K562 (cell line): Measurements from ENCODE around the gene ST3GAL3. TPM values are rescaled to one million over a fixed set of nuclear protein-coding genes. Genes with fewer than 3 reads are reported as not detected.

ENCODE experiments used
- ATAC-seq: fragments of 200-7000 bp; cut with Tn5 transposase; 3 replicates; pipeline ENCODE4 v1.9.1; 2020; ENCODE audit warnings: moderate library complexity
- BruUV-seq: library from RNA; stranded (reverse); fragments of 400-500 nt; replicated peaks from 2 replicates; lab custom pipeline; 2021; lab: Mats Ljungman, UMichigan
- CTCF ChIA-PET: fragments of 300-600 bp; formaldehyde crosslinking; extraction: SDS; loops from one replicate; lab custom pipeline; 2021; ENCODE audit warnings: low intra/inter-chr PET ratio; lab: Yijun Ruan, JAX
- POLR2A ChIA-PET: fragments of 300-600, 350-650 bp; sonication (Branson Sonifier 250); formaldehyde crosslinking; extraction: SDS; loops from one replicate; lab custom pipeline; 2021; ENCODE audit warnings: antibody characterized with exemption, inconsistent platforms; lab: Yijun Ruan, JAX
- DNase-seq, 4 experiments: peaks; one replicate each; pipeline versions ENCODE4 v3.0.0 to v3.0.0-alpha.2; 2011 to 2018; ENCODE audit warnings: low spot score in 3 of 4, mixed read lengths in 3 of 4; ENCODE audit errors: extremely low read depth in 1 of 4
- FAIRE-seq: peaks from 2 replicates; lab custom pipeline; 2011; peaks lifted over from hg19 to GRCh38; lab: Jason Lieb, UNC
- H2AFZ ChIP-seq: 2 replicates; pipeline ENCODE4 v1.6.0; 2011; ENCODE audit warnings: low read depth, low read length, control low read depth, inconsistent platforms
- H3K27ac ChIP-seq: fragments of 200-600 bp; 3 replicates; pipeline ENCODE4 v1.8.0; 2011; ENCODE audit warnings: low read depth, mild to moderate bottlenecking, control low read depth, inconsistent platforms, low read length, moderate library complexity, mixed read lengths; ENCODE audit errors: extremely low read depth
- H3K27me3 ChIP-seq, 2 experiments: fragments of 300-600 bp in 1 of 2; 2 replicates in 1 of 2; 3 replicates in 1 of 2; pipeline versions ENCODE4 v1.6.0 to v1.8.0; 2011; ENCODE audit warnings: inconsistent platforms in 2 of 2, low read length in 2 of 2, mild to moderate bottlenecking in 1 of 2, mixed read lengths in 1 of 2, moderate library complexity in 1 of 2; ENCODE audit not compliant: control insufficient read depth in 2 of 2, insufficient read depth in 2 of 2
- H3K36me3 ChIP-seq: fragments of 300-600 bp; 3 replicates; pipeline ENCODE4 v1.8.0; 2011; ENCODE audit warnings: mild to moderate bottlenecking, low read length, inconsistent platforms; ENCODE audit not compliant: control insufficient read depth, insufficient read depth
- H3K4me1 ChIP-seq, 2 experiments: fragments of 200-600 bp in 1 of 2; replicated peaks in 1 of 2; 2 replicates in 1 of 2; 3 replicates in 1 of 2; pipeline versions ENCODE4 v1.5.1 to v1.8.0; 2011; ENCODE audit warnings: inconsistent platforms in 2 of 2, low read length in 2 of 2, mild to moderate bottlenecking in 1 of 2, mixed read lengths in 1 of 2, moderate library complexity in 1 of 2; ENCODE audit not compliant: control insufficient read depth in 2 of 2, insufficient read depth in 2 of 2
- H3K4me2 ChIP-seq: 2 replicates; pipeline ENCODE4 v1.6.1; 2011; ENCODE audit warnings: low read length, control low read depth, inconsistent platforms, mixed read lengths; ENCODE audit not compliant: insufficient read depth
- H3K4me3 ChIP-seq: fragments of 200-600 bp; sonication (generic), shearing (Covaris generic); 2 replicates; pipeline ENCODE4 v1.5.1; 2016; ENCODE audit warnings: control low read depth, inconsistent platforms
- H3K79me2 ChIP-seq: fragments of 200-600 bp; 3 replicates; pipeline ENCODE4 v1.8.0; 2011; ENCODE audit warnings: low read length, inconsistent platforms; ENCODE audit not compliant: control insufficient read depth, insufficient read depth
- H3K9ac ChIP-seq, 2 experiments: 2 replicates each; pipeline versions ENCODE4 v1.6.0 to v1.6.1; 2011; ENCODE audit warnings: low read depth in 2 of 2, low read length in 2 of 2, control low read depth in 1 of 2, inconsistent platforms in 1 of 2, mild to moderate bottlenecking in 1 of 2, mixed read lengths in 1 of 2; ENCODE audit not compliant: insufficient read depth in 1 of 2
- H3K9me1 ChIP-seq: one replicate; pipeline ENCODE4 v1.6.0; 2011; ENCODE audit warnings: inconsistent platforms, mild to moderate bottlenecking, low read length, moderate library complexity; ENCODE audit not compliant: control insufficient read depth, insufficient read depth
- H3K9me3 ChIP-seq: replicated peaks from 2 replicates; pipeline ENCODE4 v1.5.1; 2011; ENCODE audit warnings: low read depth, low read length, inconsistent platforms; ENCODE audit not compliant: control insufficient read depth, insufficient read depth
- H4K20me1 ChIP-seq: replicated peaks from 2 replicates; pipeline ENCODE4 v1.6.1; 2011; ENCODE audit warnings: low read length, inconsistent platforms, mixed read lengths; ENCODE audit not compliant: control insufficient read depth, insufficient read depth
- SIRT6 ChIP-seq: IDR thresholded peaks from one replicate; pipeline ENCODE4 v1.6.1; 2012; ENCODE audit warnings: low read depth, mild to moderate bottlenecking, control low read depth, inconsistent platforms, low read length, moderate library complexity
- VEZF1 ChIP-seq: fragments of 200-800 bp; sonication (Bioruptor generic); IDR thresholded peaks from 2 replicates; pipeline ENCODE4 v1.6.1; 2017; ENCODE audit warnings: missing genetic modification characterization, missing compliant biosample characterization
- ZNF184 ChIP-seq: sonication (generic); formaldehyde crosslinking; IDR thresholded peaks from 2 replicates; pipeline ENCODE4 v1.5.0; 2020; ENCODE audit warnings: missing genetic modification reagents
- ZNF41 ChIP-seq: fragments of 250-450 bp; sonication (Bioruptor Pico); conservative IDR thresholded peaks from 2 replicates; pipeline ENCODE4 v1.4.0; 2020; ENCODE audit warnings: mild to moderate bottlenecking
- WGBS: fragments of 100-300 bp; shearing (Covaris generic); methylation state at CpG from one replicate; pipeline ENCODE4 v1.1.6; 2016; ENCODE audit warnings: low coverage, mixed read lengths; ENCODE audit not compliant: insufficient coverage; ENCODE audit errors: missing lambda C conversion rate; 5-methylcytosine and 5-hydroxymethylcytosine counted together
- in situ Hi-C: fragments of 300-500 bp; cut with MboI; formaldehyde crosslinking; loops from 4 replicates; pipeline ENCODE4 v1.15.0; 2018; ENCODE audit warnings: inconsistent platforms, mixed read lengths
- intact Hi-C: fragments of 100-400 bp; cut with micrococcal nuclease; formaldehyde crosslinking; loops from 2 replicates; pipeline ENCODE4 v1.14.2; 2022
- polyA plus RNA-seq, 8 experiments: library from polyadenylated mRNA; depleted of rRNA in 4 of 8; stranded (reverse) in 5 of 8; unstranded in 3 of 8; fragments of >200 nt; fragmentation: Nextera tagmentation in 2 of 8; fragmentation: Illumina TruSeq in 1 of 8; extraction: Ambion mirVana in 2 of 8; extraction: Trizol in 1 of 8; gene quantifications; 2 replicates each; pipeline versions ENCODE4 v1.2.1 to v1.2.3, GENCODE V29; 2011 to 2014; ENCODE audit warnings: inconsistent platforms in 1 of 8, missing spikeins in 1 of 8
- total RNA-seq, 7 experiments: library from RNA; depleted of rRNA in 6 of 7; stranded (reverse); fragments of >200 nt in 6 of 7; fragmentation: Illumina TruSeq in 2 of 7; extraction: Trizol in 2 of 7; gene quantifications; 2 replicates each; pipeline versions ENCODE4 v1.2.1 to v1.2.3, GENCODE V29; 2011 to 2021; ENCODE audit warnings: low replicate concordance in 1 of 7

ST3GAL3 gene
- total and polyA plus RNA-seq, 9 of the 15 experiments (the other 6 are each of a cell fraction or from before 2014, with no cell fraction given): 1.2 to 18.9 (median 11.0) TPM

GRCh38 chr1:43925846-43926245 lies 218.5 kb downstream of the ST3GAL3 start:
- ChIA-PET CTCF (no interaction called here), POLR2A (interaction anchor here (0.6 to 1.3 kb wide), 4 partner anchors 10 to 319 kb away, joined by 3 read pairs; no protein-coding TSS in a partner anchor)
- Histone ChIP-seq H3K9ac (no peak overlapping the region), H4K20me1 (no peaks in the 10 kb centered on the region; the same call in 1 of the 2 replicates), H2AFZ (no peak overlapping the region), H3K27ac (no peak overlapping the region), H3K4me3 (no peak overlapping the region), H3K9me3 (no peaks in the 10 kb centered on the region), H3K9me1 (no peaks in the 10 kb centered on the region), H3K36me3 (no peaks in the 10 kb centered on the region; the same call in 1 of the 3 replicates), H3K27me3 (no peaks in the 10 kb centered on the region), H3K79me2 (no peaks in the 10 kb centered on the region), H3K4me1 (peaks cover 0 to 4% of the 10 kb centered on the region in 2 experiments; a peak in 3 of 5 replicates), H3K4me2 (no peak overlapping the region)
- intact Hi-C loops (no loop called here), in situ Hi-C loops (no loop called here)
- DNase-seq: no peak
- ATAC-seq: no peak
- no peak for TF ChIP-seq SIRT6
- no peak for TF ChIP-seq ZNF184 (CRISPR knock-in tag)
- TF ChIP-seq ZNF41 (CRISPR knock-in tag): no peak
- no peak for TF ChIP-seq VEZF1 (CRISPR knock-in tag)
- WGBS: 48% methylated on average over 9 of the region's 9 CpGs
- BruUV-seq: no TSS peak
- FAIRE-seq: no peak
